Measurements from ENCODE around the gene SP3.
A peak's percentile ranks its signal among the peaks of the same experiment; 100 is the strongest.

The SP3 gene

DNA sequence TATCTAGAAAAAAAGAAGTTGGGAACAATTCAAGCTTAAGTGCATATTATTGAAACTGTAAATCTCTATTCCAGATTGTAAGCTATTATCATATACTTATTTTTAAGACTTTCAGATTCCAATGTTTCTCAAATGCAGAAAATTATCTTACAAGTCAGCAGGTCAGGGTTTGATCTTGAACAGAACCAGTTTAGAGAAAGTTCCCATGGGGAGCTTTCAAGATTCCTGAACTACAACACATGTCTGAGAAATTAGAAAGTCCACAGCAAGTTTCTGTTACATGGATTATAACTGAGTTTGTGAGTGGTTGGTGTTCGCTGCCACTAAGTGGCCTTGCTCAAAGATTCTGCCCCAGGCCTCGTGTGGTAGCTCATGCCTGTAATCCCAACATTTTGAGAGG is 31.6 kb upstream of the SP3 start:
- DNase-seq, result no peak

DNA sequence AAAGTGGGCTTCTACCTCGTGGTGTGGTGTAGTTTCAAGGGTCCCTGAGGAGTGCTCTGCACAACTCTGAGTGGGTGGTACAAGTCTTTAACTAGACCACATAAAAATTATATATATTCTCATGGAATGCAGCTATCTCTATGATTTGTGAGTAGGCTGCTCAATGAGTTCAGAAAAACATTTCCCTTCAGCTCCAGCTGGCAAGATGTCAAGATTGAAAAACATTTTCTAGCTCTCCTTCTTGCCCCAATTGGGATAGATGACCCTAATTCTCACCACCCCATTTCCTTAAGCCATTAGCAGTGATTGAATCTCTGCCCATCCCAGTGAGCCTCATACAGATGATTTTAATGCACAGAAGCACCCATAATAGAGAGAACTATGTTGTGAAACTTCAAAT is 28.3 kb upstream of the SP3 start:
- DNase-seq, result no peak

DNA sequence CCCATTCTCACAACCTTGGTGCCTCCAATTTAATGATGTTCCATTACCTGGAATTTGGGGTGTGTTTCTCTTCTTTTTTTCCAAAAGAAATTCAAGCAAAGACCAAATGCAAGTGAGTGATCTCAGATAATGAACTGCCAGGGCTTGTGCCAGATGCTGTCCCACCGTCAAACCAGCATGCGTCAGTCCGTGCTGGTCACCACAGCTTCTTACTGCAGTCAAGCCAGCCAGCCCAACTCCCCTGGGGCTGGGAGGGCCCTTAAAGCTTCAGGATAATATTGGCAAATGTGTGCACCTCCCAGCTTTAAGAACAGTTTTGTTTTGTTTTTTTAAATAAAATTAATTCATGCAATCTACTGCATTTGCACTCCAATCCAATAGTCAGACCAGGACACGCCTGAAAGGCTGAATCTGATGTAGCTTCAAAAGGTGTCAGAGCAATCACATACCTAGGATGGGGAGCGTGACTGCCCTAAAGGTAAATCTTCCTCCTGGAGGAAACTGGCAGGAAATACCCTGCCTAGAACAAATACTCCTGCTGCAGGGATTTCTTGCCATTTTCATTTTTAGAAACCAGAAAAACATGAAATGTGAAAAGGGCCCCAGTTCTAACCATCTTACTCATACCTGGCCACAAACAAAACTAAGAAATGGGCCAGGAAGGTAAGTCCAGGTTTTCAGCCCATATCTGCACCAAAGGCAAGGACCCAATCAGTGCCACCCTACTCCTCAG is 26.8 kb upstream of the SP3 start:
- DNase-seq, result peak; percentile 63

DNA sequence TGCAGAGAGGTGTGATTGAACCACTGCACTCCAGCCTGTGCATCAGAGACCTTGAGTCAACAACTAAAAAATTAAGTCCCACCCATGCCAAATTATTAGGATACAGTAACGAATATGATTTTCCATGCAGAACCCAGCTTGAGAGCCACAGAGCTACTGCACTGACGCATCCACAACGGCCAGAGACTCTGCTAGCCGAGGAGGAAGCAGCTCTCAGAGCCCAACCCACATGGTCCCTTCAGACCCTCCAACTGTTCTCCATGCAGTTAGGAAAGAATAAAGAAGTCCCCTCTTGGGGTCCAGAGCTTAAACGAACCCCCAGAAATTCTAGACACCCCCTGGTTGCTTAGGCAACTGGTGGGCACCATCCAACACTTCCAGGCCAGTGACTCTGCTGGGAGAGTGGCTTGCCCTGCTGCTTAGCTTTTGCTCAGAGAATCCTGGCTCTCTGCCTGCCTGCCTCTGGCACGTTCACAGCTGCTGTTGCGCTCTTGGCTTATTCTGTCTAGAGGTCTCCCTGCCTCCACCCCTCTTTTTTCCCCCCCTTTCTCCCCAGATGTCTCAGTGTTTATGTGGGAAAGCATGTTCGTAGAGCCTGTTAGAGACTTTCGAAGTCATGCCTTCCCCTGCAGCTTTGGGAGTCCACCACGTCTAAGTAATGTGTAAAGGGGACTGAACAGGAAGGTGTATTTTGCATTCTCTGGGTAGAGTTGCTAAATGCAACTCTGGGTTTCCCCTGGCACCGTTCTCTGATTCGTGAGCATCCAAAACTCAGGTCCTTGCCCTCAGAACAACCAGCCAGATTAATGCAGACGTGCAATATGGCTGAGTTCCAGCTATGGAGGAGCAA is 26.0 kb upstream of the SP3 start:
- peak; percentile 94 for DNase-seq

DNA sequence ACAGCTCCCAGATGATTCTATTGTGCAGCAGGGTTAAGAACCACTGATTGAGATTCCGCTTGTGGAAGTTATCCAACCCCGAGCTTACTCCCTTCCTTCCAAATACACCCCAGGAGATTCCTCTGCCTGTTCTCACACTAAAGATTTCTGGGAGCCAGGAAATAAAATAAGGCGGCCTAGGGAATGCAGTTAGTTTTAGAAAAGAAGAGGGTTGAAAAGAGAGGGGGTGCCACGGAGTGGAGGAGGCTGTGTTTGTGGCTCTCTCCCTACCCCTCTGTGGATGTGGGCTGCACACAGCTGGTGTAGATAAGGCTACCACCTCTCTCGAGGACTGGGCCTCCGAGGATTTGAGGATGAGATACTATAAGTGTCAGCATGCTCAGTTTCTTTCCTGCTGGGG is 25.1 kb upstream of the SP3 start:
- no peak for DNase-seq

DNA sequence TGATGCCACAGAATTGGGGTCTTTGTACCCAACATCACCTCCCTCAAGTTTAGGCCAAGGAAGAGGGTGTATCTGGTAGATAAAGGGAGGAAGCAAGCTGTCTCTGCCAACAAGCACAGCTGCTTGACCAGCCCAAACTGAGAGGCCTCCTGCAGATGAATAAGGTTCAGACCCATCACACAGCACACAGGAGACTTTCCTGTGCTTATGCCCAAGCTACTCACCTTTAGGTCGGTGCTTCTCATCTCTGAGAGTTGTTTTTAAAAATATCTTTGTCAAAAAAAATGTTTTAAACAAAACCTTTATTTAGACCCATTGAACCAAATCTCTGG is 24.7 kb upstream of the SP3 start:
- DNase-seq, result no peak

DNA sequence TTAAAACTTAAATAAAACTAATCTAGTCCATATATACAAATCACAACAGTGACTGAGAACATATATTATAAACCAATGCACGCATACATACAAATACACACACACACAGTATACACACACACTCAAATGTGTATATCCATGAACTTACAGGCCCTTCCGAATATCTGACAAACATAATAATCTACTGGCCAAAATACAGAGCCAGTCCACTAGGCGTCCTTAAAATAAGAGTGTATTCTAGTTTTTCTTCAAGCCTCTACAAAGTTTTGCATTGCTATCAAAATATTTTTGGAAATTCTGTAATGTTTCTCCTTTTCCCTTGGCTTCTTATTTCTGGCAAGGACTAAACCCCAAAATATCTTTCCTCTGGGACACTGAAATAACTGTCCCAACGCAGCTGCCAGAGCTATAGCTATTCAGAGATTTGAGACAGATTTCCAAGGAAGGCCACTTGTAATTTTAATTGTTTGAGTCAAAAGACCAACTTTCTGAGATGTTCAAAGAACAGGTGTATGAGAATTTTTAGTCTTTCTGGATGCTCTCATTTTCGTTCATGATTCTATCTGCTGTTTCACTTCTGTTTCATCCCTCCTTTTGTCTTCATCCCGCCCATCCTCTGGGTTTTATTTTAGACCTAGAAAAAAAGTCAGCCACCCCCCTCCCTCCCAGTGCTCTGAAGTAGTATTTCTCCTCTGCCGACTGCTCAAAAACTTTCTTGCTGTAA is 24.1 kb upstream of the SP3 start:
- no peak for DNase-seq

DNA sequence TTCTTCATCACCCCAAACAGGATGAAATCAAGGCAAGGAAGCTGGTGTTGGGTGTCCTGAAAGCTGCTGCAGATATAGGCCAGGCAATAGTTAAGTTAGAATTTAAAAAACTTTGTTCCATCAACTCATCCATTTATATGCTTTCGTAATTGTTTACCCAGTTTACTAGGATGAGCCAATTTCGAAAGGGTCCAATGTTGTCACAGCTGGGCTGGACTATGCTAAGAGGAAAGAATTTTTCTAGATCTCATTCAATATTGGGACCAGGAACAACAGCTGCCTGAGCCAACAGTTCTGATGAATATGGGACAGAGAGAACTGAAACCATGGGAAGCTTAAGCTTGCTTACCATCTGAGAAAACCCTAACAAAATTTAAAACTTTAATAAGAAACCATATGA is 21.6 kb upstream of the SP3 start:
- no peak for DNase-seq

DNA sequence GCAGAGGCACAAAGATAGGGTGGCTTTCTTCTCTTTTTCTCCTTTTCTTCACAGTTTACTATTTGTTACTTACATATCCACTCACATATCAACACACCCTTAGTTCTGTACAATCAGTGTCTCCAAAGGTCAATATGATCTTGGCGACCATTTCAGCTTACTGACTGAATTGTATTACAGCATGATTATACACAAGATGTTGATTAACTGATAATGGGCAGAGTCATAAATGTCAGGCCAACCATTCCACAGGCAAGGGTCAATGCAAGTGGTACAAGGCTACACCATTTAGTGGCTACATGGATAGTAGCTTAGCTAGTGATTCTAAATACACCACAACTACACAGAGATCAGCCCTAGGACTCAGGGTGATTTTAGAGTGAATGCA is 20.4 kb upstream of the SP3 start:
- no peak for DNase-seq

DNA sequence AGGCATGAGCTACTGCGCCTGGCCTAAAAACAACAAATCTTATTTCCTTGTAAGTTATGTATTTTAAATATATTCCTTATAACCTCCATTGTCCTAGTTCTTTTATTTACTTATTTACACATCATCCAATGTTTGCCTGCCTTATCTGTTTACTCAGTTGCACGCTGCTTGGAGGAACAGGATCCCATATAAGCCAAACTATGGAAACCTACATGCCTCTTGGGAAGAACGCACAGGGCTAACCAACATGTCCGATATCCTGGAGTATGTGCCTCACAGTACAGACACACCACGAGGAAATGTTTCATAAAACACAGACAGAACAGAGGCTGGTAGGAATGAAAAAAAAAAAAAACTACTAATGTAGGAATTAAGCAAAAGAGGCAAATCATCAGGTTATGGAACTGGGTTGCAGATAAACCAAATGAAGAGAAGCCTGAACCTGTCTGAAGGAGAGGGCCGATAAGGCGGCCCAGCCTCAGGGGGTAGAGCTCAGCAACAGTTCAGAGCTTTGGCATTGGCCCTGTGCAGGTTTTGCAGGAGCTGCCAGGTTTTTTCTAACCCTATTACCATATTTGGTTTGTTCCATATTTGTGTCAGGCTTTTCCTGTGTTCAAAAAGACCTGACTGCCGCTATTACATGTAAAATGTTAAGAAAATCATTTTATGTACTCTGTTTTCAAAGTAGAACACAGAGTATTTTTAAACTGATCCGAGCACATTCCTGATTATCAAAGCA is 19.9 kb upstream of the SP3 start:
- DNase-seq, result peak; percentile 33

DNA sequence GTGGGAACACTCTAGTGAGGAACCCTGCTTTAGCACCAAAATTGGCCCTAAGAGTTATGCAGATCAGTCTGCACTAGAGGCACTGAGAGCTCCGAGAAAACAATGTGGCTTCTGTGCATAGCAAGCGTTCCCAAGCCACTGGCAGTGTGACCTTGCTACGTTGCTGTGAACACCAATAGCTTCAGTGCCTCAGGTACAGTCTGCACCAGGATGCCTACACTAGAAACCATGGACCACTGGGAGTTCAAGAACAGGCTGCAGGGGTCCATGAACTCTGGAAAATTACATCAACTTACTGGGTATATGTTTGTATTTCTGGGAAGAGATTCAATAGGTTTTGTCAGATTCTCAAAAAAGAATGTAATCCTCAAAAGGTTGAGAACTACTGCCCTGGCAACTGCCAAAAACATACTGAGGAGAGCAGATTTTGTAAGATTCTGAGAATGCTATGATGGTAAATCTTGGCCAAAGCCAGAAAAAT is 18.3 kb upstream of the SP3 start:
- DNase-seq, result peak; percentile 87

DNA sequence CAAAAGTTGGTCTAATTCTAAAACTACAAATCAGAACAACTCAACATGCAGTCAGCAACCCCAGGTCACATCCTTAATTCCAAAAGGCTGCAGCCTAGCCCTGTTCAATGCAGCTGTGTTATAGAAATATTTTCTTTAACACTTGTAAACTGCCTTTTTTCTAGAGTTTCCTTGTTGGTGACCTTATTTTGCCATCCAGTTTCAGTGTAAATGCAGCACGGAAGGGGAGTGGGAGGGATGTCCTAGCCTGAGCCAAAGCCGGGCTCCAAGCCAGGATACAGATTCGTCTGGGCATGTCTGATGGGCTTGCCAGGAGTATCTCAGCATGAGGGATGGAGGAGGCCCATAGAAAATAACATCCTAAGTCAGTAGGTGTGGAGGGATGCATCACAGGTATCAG is 17.7 kb upstream of the SP3 start:
- peak; percentile 93 for DNase-seq

DNA sequence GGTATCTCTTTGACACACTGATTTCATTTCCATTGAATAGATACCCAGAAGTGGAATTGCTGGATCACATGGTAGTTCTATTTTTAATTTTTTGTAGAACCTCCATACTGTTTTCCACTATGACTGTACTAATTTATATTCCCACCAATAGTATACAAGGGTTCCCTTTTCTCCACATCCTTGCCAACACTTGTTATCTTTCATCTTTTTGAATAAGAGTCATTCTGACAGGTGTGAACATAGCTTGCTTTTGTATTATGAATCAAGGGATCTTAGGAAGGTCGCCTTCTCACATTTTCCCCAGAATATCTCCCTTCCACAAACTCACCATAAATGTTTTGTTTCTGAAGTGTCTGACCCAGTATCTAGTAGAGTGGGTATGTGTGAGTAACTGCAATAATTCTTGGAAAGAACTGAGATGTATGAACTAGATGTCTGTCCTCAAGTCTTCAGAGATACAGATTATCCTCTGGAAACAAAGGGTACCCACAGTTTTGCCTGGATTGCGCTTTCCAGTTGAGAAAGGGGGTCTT is 17.1 kb upstream of the SP3 start:
- peak; percentile 56 for DNase-seq

DNA sequence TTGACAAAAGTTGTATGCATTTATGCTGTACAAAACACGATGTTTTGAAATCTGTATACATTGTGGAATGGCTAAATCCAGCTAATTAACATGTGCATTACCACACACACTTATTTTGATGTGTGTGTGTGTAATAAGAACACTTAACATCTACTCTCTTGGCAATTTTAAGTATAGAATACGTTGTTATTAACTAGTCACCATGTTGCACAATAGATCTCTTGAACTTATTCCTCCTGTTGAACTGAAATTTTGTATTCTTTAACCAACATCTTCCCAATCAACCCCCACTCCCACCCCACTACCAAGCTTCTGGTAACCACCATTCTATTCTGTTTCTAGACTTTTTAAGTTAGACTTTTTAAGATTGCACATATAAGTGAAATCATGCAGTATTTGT is 16.3 kb upstream of the SP3 start:
- DNase-seq, result no peak

DNA sequence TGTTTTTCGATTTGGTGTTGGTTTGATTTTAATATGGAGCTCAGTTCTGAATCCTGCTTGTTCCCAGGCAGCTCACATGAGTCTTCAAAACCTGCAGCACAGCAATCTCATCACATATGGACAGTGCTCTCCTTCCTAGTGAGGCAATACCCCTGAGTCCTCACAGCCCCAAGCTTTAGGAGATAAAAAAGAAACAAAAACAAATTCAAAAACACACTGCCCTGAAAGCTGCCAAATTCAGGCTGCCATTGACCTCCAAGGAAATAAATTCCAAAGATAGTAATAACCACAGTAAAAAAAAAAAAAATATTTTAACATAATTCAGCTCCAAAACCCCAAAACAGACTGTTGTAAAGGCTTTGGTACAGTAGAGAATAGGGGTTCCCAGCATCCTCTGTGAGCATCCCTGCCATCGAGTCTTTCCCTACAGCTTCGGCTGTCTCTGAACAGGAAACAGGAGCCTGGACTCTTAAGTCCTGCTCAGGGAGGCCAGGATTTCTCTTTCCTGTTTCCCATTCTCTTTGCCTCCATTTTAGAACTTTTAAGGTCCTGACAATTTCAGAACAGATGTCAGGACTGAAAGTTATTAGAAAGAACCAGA is 14.7 kb upstream of the SP3 start:
- DNase-seq, result peak; percentile 34

DNA sequence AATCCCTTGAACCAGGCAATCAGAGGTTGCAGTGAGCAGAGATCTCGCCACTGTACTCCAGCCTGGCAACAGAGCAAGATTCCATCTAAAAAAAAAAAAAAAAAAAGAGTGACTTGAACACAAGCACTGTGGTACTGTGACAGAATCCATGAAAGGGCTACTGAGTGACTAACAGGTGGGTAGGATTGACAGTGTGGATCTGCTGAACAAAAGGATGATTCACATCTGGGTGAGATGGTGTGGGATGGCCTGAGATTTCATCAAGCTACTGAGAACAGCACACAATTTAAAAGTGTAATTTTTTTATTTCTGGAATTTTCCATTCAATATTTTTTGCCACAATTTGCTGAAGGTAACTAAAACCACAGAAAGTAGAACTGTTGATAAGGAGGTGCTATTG is 13.3 kb upstream of the SP3 start:
- no peak for DNase-seq

DNA sequence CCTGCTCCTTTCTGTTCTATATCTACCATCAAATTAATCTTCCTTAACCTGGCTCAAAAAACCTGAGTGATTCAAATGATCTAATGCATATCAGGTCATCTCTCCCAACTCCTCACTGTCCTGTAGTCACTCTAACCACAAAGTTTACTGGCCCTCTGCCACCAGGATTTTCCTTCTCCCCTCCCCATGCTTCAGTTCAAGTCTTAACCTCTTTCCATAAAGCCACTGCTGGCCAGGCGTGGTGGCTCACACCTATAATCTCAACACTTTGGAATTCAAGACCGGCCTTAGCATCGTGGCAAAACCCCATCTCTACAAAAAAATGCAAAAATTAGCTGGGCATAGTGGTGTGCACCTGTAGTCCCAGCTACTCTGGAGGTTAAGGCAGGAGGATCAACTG is 7.5 kb upstream of the SP3 start:
- DNase-seq, result no peak

DNA sequence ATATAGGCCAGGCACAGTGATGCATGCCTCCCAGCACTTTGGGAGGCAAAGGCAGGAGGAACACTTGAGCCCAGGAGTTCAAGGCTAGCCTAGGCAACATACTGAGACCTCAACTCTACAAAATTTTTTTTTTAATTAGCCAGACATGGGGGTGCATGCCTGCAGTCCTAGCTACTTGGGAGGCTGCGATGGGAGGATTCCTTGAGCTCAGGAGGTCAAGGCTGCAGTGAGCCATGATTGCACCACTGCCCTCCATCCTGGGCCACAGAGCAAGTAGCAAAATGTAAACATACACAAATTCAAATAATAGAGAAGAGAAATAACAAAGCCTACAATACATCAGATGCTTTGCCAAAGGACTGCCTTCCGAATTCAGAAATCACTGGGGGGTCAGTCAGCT is 7.0 kb upstream of the SP3 start:
- DNase-seq, result no peak

DNA sequence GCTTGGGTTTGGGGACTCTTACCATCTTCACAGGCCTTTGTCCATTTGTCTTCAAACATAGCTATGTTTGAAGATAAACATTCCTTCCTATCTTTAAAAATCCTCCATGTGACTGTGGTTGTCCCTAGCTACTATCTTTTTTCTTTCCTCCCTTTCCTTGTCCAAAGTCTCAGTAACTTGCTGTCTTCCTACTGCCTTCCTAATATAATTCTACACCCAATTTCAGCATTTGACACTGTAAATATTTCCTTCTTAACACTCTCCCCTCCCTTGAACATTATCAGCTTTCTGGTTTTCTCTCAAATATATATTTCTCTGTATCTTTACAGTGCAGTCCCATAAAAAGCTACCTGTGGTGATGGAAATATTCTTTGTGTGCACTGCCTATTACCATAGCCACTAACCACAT is 5.3 kb upstream of the SP3 start:
- no peak for DNase-seq

DNA sequence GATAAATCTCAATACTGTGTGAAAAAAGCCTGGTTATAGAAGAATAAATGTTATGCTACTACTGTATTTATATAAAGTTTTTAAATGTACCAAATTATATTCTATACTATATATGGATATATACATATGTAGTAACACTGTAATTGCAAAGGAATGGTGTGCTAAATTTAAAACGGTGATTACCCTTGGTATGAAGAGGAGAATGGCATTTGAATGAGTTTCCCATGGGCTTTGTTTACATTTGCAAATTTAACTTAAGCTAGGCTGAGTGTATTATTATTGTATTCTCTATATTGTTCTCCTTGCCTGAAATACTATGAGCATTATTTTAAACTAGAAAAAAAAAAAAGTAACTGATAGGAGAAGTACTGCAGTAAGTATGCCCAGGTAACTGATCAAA is 4.7 kb upstream of the SP3 start:
- no peak for DNase-seq

DNA sequence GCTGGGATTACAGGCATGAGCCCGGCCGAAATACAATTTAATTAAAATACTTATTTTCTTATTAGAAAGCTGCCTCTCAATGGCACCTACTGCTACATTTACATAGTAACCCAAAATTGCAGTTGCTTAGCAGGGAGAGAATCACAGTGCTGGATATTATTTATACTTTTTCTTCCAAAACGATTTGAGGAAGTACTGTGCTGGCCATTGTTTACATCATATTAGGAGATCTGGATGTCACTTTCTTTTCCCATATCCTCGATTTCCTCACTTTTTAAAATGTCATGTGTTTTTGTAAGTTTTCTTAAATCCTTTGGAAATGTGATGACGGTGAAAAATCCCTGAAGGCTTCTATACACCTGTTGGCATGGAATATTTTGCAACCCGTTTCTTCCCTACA is 3.4 kb upstream of the SP3 start:
- no peak for DNase-seq

DNA sequence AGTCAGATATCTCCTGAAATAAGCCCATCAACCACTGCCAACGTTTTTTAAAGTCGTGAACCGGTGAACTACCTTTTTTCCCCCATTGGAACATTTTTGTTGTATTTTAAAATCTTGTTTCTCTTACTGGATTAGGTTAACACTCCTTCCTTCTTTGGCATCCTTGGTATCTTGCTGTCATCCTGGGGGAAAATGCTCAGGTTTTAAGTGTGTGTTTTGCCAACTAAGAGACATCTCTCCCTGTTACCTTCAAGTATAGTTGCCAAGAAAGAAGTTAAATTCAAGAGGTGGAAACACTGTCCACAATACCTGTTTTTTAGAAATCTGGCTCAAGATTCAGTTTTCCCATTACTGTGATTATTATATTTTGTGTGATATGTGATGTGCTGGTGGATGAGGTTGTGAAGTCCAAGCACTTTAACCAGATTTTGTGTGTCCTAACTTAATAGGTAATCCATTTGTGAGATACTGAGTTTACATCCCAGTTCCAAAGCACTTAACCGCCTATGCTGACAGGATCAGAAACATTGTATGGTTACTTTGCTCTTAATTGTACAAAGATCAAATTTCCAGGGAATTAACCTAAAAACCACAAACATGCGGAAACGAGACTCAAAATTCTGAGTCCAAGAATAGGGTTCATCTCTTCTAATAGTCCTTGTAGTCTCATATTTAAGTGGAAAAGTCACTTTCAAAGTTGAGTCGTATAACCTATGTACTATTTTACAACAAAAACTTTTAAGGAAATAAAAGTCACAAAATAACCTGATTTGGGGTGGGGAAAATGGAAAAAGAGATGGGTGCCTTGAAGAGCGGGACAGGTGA is 1.3 kb upstream of the SP3 start:
- no peak for DNase-seq
